Heart left ventricle (tissue), 16 donors: ENCODE measurements around the gene SLC2A9. TPM values are rescaled to one million over a fixed set of nuclear protein-coding genes. Genes with fewer than 3 reads are reported as not detected.

Source experiments
- ATAC-seq, 4 donors: fragments of 200-7000 bp; cut with Tn5 transposase; one replicate each; pipeline ENCODE4 v1.9.1; 2020 to 2022; ENCODE audit warnings: moderate library complexity in 4 of 4, mild to moderate bottlenecking in 3 of 4, moderate number of reproducible peaks in 1 of 4
- DNase-seq, 5 donors: peaks; one replicate each; pipeline ENCODE4 v3.0.0-alpha.2; 2020
- H3K27ac ChIP-seq, 12 donors: fragments of 200-600 bp; sonication (generic) in 4 of 12; one replicate each; pipeline versions ENCODE4 v1.5.0 to v1.8.0; 2016 to 2022; ENCODE audit warnings: mild to moderate bottlenecking in 2 of 12
- H3K27me3 ChIP-seq, 9 donors: fragments of 200-600 bp; sonication (generic) in 2 of 9; one replicate each; pipeline versions ENCODE4 v1.5.1 to v1.8.0; 2016 to 2022; ENCODE audit warnings: mild to moderate bottlenecking in 3 of 9
- H3K36me3 ChIP-seq, 9 donors: fragments of 200-600 bp; sonication (generic) in 2 of 9; one replicate each; pipeline versions ENCODE4 v1.5.0 to v1.8.0; 2018 to 2022; ENCODE audit warnings: mild to moderate bottlenecking in 2 of 9
- H3K4me1 ChIP-seq, 12 donors: fragments of 200-600 bp; sonication (generic) in 4 of 12; one replicate each; pipeline versions ENCODE4 v1.5.0 to v1.8.0; 2016 to 2022; ENCODE audit warnings: mild to moderate bottlenecking in 3 of 12
- H3K4me3 ChIP-seq, 12 donors: fragments of 200-600 bp; sonication (generic) in 4 of 12; one replicate each; pipeline versions ENCODE4 v1.5.0 to v1.8.0; 2017 to 2022; ENCODE audit warnings: mild to moderate bottlenecking in 9 of 12, moderate library complexity in 4 of 12
- H3K9me3 ChIP-seq, 12 donors: fragments of 200-600 bp; sonication (generic) in 4 of 12; one replicate each; pipeline versions ENCODE4 v1.5.0 to v1.8.0; 2016 to 2022; ENCODE audit warnings: mild to moderate bottlenecking in 1 of 12
- POLR2A ChIP-seq, 2 donors: fragments of 450-650 bp; IDR thresholded peaks; one replicate each; pipeline ENCODE4 v1.6.1; 2017; ENCODE audit warnings: antibody characterized with exemption in 2 of 2, mild to moderate bottlenecking in 2 of 2, moderate library complexity in 2 of 2
- WGBS, 4 donors: extraction: QIAGEN DNeasy Blood & Tissue Kit in 2 of 4; methylation state at CpG; one replicate each; pipeline versions ENCODE4 v1.1.5 to v1.1.7; 2013 to 2018; 5-methylcytosine and 5-hydroxymethylcytosine counted together
- intact Hi-C, 10 donors: fragments of 100-400 bp; cut with DNase I; formaldehyde crosslinking; loops; one replicate each; pipeline versions ENCODE4 v1.11.1 to v1.14.2; 2022
- polyA plus RNA-seq, 2 donors: library from polyadenylated mRNA; stranded (reverse); fragments of 200-250 nt; gene quantifications; one replicate each; pipeline ENCODE4 v1.2.3, GENCODE V29; 2013
- total RNA-seq, 9 donors: library from RNA; depleted of rRNA in 2 of 9; stranded (reverse); fragments of >200 nt in 2 of 9; fragmentation: NEBNext Ultra II Directional in 3 of 9; extraction: Animal tissue kit (Norgen Biotek cat#: 25700) in 3 of 9; gene quantifications; one replicate each; pipeline versions ENCODE4 v1.1.0 to v1.2.4, GENCODE V29; 2016 to 2023
- TF ChIP-seq, protein P1 (sequence below), 12 donors: fragments of 200-600 bp; sonication (generic) in 4 of 12; IDR thresholded peaks; one replicate each; pipeline versions ENCODE4 v1.5.0 to v1.8.0; 2018 to 2022; ENCODE audit warnings: antibody characterized with exemption in 12 of 12, mild to moderate bottlenecking in 5 of 12
- donor health status: ischemic (EF 13 %, LVEDD 7.1; RV severe dilation, severe dysfunction).
- donor health status: healthy with polysubstance abuse.
- donor health status: DM: no; HTN: yes; CAD: no.
- donor health status: DM: no; HTN: no; CAD: no.
- donor health status: ischemic (EF 25% LVEDD 6.9; RV normal size, moderate dysfunction).
- donor health status: ischemic (EF 25% LVEDD 5.7; RV mildly dilated, moderate dysfunction).
- donor health status: healthy.
- donor health status: DM: yes; HTN: yes; CAD: no.
- donor health status: ischemic (EF 35%, LVEDD 5.7; RV mildly dilated, moderate dysfunction).
- donor health status: nonischemic (EF 11% LVEDD 7.7; RV severe dilation, severe dysfunction).
- donor health status: DM: yes; HTN: yes; CAD: no.
- donor health status: PGD.
- donor health status: ischemic (EF 29% LVEDD 5.4; RV normal size, mild dysfunction).
- donor health status: nonischemic (EF 23%, LVEDD 6.1; RV moderate dilation, normal function).

SLC2A9 gene
- total and polyA plus RNA-seq, 11 donors: 1.6 to 15.1 (median 5.1) TPM

DNA sequence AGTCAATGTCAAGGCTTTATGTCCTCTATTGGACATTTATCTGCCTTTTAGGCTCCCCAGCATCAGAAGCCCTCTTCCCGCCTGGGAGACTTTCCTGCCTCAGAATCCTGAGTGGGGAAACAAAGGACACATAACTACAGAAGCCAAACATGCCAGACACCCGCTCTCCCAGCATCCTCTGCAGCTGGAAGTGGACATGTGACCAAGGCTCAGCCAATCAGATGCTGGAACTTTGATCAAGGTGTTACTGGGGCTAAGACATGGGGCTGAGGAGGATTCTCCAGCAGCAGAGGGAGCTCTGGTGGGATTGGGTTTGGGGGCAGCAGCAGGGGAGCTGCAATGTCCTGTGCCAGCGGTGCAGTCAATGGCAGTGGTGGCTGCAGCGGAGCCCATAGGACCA lies 19.5 kb downstream of the SLC2A9 start:
- no peak overlapping the region for H3K4me3 ChIP-seq
- DNase-seq (no peak), ATAC-seq (no peak)
- TF ChIP-seq, protein P1, sequence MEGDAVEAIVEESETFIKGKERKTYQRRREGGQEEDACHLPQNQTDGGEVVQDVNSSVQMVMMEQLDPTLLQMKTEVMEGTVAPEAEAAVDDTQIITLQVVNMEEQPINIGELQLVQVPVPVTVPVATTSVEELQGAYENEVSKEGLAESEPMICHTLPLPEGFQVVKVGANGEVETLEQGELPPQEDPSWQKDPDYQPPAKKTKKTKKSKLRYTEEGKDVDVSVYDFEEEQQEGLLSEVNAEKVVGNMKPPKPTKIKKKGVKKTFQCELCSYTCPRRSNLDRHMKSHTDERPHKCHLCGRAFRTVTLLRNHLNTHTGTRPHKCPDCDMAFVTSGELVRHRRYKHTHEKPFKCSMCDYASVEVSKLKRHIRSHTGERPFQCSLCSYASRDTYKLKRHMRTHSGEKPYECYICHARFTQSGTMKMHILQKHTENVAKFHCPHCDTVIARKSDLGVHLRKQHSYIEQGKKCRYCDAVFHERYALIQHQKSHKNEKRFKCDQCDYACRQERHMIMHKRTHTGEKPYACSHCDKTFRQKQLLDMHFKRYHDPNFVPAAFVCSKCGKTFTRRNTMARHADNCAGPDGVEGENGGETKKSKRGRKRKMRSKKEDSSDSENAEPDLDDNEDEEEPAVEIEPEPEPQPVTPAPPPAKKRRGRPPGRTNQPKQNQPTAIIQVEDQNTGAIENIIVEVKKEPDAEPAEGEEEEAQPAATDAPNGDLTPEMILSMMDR (IDR thresholded peaks at IDR 0.05): no peak
- no peak for TF ChIP-seq POLR2A (IDR thresholded peaks at IDR 0.05)
- H3K27me3 ChIP-seq: no peaks in the 10 kb centered on the region
- 96 to 100% (median 98%) methylated on average over 4 of the region's 4 CpGs for WGBS, 4 donors
- intact Hi-C loops: loop anchor here in 1 of 10 donors (10.0 kb wide), 1 partner anchor 97 kb away; no protein-coding TSS in a partner anchor
- H3K36me3 ChIP-seq: no peaks in the 10 kb centered on the region
- no peak overlapping the region for H3K27ac ChIP-seq
- H3K4me1 ChIP-seq: peaks cover 0 to 18% (median 12%) of the 10 kb centered on the region in 12 donors
- H3K9me3 ChIP-seq: no peaks in the 10 kb centered on the region

DNA sequence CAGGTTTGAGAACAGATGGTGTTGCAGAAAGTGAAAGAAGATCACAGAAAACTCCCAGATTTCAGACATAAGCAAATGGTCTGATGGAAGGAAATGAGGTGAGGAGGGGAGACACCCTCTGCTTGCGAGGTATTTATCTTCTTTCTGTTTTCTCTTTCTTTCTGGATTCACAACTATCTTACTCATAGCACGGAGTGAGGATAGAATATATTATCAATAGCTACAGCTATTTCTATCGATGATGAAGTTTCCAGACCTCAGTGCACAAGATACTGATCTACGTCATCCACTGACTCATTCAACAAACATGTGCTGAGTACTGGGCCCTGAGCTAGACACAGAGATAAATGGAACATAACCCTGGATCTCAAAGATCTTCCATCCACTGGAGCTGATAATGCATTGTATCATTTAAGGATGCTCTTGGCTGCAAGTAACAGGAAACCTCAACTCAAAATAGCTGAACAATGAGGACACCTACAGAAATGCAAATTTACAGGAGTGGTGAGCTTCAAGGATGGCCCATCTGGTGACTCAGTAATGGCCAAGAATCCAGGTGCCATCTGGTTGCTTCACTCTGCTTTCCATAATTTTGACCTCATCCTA lies 21.2 kb downstream of the SLC2A9 start:
- Histone ChIP-seq H3K9me3 (no peaks in the 10 kb centered on the region), H3K36me3 (no peaks in the 10 kb centered on the region), H3K4me3 (no peak overlapping the region), H3K27ac (no peak overlapping the region), H3K27me3 (no peaks in the 10 kb centered on the region), H3K4me1 (peaks cover 0 to under 1% (median 0%) of the 10 kb centered on the region in 12 donors)
- no peak for TF ChIP-seq POLR2A (IDR thresholded peaks at IDR 0.05)
- TF ChIP-seq, protein P1 (IDR thresholded peaks at IDR 0.05): no peak
- DNase-seq (no peak), ATAC-seq (no peak)
- intact Hi-C loops: loop anchor here in 1 of 10 donors (10.0 kb wide), 1 partner anchor 95 kb away; no protein-coding TSS in a partner anchor
- WGBS, 4 donors: 73 to 84% (median 81%) methylated on average over 4 of the region's 4 CpGs

DNA sequence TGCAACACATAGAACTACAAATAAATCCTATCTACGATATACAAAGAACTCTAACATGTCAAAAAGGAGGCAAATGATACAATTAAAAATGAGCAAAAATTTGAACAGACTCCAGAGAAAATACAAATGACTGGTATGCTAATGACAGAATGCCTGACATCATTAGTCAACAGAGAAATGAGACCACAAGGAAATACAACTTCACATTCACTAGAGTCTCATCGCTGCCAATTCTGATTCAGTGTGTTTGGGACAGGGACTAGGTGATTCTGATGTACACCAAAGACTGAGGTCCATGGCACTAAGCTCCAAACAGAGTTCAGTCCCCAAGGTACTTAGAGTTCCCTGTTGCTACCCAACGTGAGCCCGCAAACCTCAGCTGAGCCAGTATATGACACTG lies 23.4 kb downstream of the SLC2A9 start:
- no peaks in the 10 kb centered on the region for H3K27me3 ChIP-seq
- no peaks in the 10 kb centered on the region for H3K4me1 ChIP-seq
- ATAC-seq (peak in 1 of 4 donors; percentile 43), DNase-seq (no peak)
- 67 to 80% (median 77%) methylated on average over 4 of the region's 4 CpGs for WGBS, 4 donors
- H3K27ac ChIP-seq: no peak overlapping the region
- no peaks in the 10 kb centered on the region for H3K36me3 ChIP-seq
- H3K9me3 ChIP-seq: no peaks in the 10 kb centered on the region
- no peak for TF ChIP-seq POLR2A (IDR thresholded peaks at IDR 0.05)
- TF ChIP-seq, protein P1 (IDR thresholded peaks at IDR 0.05): no peak
- no peak overlapping the region for H3K4me3 ChIP-seq
- intact Hi-C loops: no loop called here

DNA sequence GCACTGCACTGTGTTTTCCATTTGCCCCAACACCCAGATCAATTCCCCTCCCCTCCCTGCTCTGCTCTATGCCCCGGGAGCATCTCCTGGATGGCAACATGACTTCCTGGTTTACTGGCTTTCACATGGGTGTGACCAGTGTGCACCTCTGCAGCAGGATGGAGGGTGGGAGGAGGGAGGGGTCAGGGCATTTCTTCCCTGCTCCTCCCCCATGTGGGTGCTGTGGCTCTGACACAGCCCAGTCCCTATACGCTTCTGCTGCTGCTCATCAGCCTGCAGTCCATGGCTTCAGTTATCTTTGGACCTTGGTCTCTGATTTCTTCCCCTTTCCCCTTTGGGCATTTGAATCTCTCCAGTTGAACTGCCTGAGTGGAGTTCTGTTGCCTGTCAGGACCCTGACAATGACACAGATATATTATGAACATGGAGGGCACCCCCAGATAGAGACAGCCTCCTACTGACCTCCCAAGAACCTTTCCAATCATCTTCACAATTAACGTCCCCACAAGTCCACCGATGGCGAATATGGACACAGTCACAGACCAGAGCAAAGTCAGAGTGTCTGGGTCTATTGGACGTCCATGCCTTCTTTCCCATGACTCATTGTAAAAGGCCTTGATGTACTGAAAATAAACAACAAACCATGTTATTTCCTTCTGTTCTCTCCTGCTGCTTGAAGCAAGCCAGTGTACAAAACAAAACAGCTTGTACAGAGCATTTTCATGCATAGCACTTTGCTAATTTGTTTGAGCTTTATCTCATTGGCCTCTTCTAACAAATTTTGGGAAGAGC lies 24.8 kb downstream of the SLC2A9 start:
- DNase-seq: no peak
- H3K36me3 ChIP-seq: no peaks in the 10 kb centered on the region
- no peak overlapping the region for H3K27ac ChIP-seq
- intact Hi-C loops: no loop called here
- no peaks in the 10 kb centered on the region for H3K9me3 ChIP-seq
- TF ChIP-seq, protein P1 (IDR thresholded peaks at IDR 0.05): no peak
- no peak for TF ChIP-seq POLR2A (IDR thresholded peaks at IDR 0.05)
- no peaks in the 10 kb centered on the region for H3K27me3 ChIP-seq
- 69 to 79% (median 77%) methylated on average over 6 of the region's 6 CpGs for WGBS, 4 donors
- no peak overlapping the region for H3K4me3 ChIP-seq
- no peak for ATAC-seq
- no peaks in the 10 kb centered on the region for H3K4me1 ChIP-seq
